ENCODE data around the gene GNL1.
"Not testable (repeated sequence)": the region's sequence is repeated elsewhere in the genome, so short reads cannot be mapped to it uniquely, and the experiment has no call there.

The GNL1 gene

GRCh38 chr6:30520522-30520921 lies 35.8 kb downstream of the GNL1 start:
- DNase-seq (ENCODE audit: insufficient read length) (no peak), FAIRE-seq (no peak)
- TF ChIP-seq TAF1 (IDR thresholded peaks at IDR 0.05; ENCODE audit: borderline replicate concordance, low read depth, low read length) (no peak), POLR2AphosphoS5 (IDR thresholded peaks at IDR 0.05; ENCODE audit: low read depth, low read length) (no peak)

DNA sequence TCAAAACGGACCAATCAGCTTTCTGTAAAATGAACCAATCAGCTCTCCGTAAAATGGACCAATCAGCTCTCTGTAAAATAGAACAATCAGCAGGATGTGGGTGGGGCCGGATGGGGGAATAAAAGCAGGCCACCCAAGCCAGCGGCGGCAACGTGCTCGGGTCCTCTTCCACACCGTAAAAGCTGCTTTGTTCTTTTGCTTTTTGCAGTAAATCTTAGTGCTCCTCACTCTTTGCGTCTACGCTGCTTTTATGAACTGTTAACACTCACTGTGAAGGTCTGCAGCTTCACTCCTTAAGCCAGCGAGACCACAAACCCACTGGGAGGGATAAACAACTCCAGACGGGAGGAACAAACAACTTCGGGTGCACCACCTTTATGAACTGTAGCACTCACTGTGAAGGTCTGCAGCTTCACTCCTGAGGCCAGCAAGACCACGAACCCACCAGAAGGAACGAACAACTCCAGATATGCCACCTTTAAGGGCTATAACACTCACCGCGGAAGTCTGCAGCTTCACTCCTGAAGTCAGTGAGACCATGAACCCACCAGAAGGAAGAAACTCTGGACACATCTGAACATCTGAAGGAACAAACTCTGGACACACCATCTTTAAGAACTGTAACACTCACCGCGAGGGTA lies 37.7 kb downstream of the GNL1 start:
- DNase-seq (ENCODE audit: insufficient read length); FAIRE-seq: not testable (repeated sequence)

DNA sequence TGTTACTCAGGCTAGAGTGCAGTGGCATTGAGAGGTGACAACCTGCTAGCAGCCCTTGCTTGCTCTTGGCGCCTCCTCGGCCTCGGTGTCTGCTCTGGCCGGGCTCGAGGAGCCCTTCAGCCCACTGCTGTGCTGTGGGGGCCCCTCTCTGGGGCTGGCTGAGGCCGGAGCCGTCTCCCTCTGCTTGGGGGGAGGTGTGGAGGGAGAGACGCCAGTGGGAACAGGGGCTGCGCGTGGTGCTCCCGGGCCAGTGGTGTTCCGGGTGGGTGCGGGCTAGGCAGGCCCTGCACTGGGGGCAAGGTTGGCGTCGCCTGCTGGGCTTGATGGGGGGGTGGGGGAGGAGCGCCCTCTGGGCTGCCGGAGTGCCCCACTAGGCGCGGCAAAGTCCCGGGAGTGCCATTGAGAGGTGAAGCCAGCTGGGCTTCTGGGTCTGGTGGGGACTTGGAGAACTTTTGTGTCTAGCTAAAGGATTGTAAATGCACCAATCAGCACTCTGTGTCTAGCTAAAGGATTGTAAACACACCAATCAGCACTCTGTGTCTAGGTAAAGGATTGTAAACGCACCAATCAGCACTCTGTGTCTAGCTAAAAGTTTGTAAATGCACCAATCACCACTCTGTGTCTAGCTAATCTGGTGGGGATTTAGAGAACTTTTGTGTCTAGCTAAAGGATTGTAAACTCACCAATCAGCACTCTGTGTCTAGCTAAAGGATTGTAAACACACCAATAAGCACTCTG lies 38.4 kb downstream of the GNL1 start:
- not testable (repeated sequence) for DNase-seq (ENCODE audit: insufficient read length); FAIRE-seq

- not testable (repeated sequence) for DNase-seq (ENCODE audit: insufficient read length); FAIRE-seq
These were observed 39.6 kb downstream of the GNL1 start for GRCh38 chr6:30516754-30517076.

DNA sequence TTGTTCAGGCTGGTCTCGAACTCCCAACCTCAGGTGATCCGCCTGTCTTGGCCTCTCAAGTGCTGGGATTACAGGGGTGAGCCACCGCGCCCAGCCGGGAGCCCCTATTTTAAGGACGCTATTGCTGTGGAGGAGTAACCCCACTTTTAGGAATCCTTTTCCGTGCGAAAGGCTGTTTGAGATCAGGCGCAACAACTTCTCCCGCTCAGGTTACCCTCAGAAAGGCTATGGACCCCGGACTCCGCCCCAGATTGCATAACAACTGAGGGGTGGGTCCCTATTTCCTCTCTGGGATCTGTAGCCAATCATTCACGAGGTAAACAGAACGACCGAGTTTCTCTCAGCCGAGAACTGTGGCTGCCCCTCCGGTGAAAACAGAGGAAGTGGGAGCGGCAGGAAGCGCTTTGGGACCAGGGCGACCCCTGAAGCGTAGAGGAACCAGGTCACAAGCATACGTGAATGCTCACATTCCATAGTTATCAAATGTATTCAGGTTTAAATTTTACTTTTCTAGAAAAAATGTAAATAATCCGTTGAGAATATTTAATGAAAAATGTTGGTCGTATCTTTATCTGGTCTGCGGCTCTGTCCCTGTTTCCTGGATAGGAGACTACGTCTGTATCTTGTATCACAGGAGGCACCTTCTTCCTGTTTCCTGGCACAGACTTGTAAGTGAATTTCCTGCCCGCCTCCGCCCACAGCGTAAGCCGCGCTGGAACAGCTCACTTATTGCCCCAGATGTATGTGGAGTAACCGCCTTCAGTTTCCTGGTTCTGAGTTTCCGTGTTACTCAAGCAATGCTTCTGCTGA lies 40.1 kb downstream of the GNL1 start:
- TF ChIP-seq TAF1 (IDR thresholded peaks at IDR 0.05; ENCODE audit: borderline replicate concordance, low read depth, low read length) = no peak
- peak; percentile 58 for TF ChIP-seq POLR2AphosphoS5 (IDR thresholded peaks at IDR 0.05; ENCODE audit: low read depth, low read length)
- TF ChIP-seq POLR2A (IDR thresholded peaks at IDR 0.05; ENCODE audit: low read depth, low read length) = no peak
- DNase-seq (ENCODE audit: insufficient read length) (no peak), FAIRE-seq (peak; percentile 90)

DNA sequence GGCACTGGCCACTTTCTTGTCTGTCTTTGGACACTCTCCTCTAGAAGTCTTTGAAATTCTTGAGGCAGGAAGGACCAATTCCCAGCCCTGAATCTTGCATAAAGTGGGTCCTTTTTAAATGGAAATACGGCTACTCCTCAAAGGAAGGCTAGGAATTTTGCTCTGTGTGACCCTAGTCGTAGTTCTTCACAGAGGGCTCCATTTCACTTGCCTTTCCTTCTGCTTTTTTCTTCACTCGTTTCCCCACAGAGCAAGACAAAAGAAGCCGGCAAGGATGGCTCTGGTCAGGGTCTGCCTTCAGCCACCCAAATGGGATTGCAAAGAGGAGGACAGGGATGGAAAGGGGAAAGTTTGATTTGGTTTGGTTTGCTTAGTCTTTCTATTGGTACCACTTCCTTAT lies 41.2 kb downstream of the GNL1 start:
- TF ChIP-seq POLR2AphosphoS5 (IDR thresholded peaks at IDR 0.05; ENCODE audit: low read depth, low read length) (no peak), TAF1 (IDR thresholded peaks at IDR 0.05; ENCODE audit: borderline replicate concordance, low read depth, low read length) (no peak), POLR2A (IDR thresholded peaks at IDR 0.05; ENCODE audit: low read depth, low read length) (no peak)
- FAIRE-seq (no peak), DNase-seq (ENCODE audit: insufficient read length) (no peak)

DNA sequence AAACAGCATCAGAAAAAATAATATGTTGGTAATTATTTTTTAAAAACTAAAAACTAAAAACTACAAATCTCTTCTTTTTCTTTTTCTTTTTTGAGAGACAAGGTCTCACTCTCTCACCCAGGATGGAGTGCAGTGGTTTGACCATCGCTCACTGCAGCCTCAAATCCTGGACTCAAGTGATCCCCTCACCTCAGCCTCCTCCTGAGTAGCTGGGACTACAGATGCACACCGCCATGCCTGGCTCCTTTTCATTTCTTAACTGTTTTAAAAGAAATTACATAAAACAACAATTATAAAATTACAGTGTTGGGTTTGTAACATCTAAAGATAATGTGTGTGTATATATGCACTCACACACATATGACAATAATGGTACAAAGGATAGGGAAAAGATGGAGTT lies 42.8 kb downstream of the GNL1 start:
- no peak for FAIRE-seq
- TF ChIP-seq POLR2AphosphoS5 (IDR thresholded peaks at IDR 0.05; ENCODE audit: low read depth, low read length) (no peak), TAF1 (IDR thresholded peaks at IDR 0.05; ENCODE audit: borderline replicate concordance, low read depth, low read length) (no peak), POLR2A (IDR thresholded peaks at IDR 0.05; ENCODE audit: low read depth, low read length) (no peak)
- DNase-seq (ENCODE audit: insufficient read length) = no peak

GRCh38 chr6:30511169-30511546 lies 45.1 kb downstream of the GNL1 start:
- DNase-seq (ENCODE audit: insufficient read length) (no peak), FAIRE-seq (no peak)
- TF ChIP-seq TAF1 (IDR thresholded peaks at IDR 0.05; ENCODE audit: borderline replicate concordance, low read depth, low read length) (no peak), POLR2A (IDR thresholded peaks at IDR 0.05; ENCODE audit: low read depth, low read length) (no peak), POLR2AphosphoS5 (IDR thresholded peaks at IDR 0.05; ENCODE audit: low read depth, low read length) (no peak)

DNA sequence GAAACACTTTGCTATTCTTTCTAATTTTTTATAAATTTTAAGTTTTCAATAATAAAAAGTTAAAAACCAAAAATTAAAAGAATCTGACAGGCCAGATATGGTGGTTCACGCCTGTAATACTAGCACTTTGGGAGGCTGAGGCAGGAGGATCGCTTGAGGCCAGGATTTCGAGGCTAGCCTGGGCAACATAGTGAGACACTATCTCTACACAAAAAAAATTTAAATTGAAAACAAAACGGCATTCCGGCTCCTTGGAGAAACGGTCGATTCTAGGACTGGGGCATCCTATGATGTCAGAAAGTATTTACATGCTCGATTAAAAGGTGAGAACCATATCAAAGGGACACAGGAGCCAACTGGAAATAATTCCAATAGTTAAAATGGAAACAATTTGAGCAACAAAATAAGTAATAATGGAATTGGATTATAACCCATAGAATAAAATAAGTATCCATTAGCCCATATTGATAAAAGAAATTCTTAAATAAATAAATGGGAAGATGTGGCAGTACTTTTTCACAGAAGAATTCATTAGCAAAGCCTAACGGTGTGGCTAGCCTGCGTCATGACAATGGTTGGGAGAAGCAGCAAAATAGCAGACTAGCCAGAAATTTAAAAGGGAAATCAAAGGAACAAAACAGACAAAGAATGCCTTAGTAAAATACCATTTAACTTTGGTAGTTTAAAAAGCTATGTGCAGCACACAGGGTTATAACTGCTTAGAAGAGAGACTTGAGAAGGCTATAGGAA lies 45.7 kb downstream of the GNL1 start:
- FAIRE-seq (no peak), DNase-seq (ENCODE audit: insufficient read length) (no peak)
- TF ChIP-seq POLR2AphosphoS5 (IDR thresholded peaks at IDR 0.05; ENCODE audit: low read depth, low read length) (no peak), POLR2A (IDR thresholded peaks at IDR 0.05; ENCODE audit: low read depth, low read length) (no peak)

DNA sequence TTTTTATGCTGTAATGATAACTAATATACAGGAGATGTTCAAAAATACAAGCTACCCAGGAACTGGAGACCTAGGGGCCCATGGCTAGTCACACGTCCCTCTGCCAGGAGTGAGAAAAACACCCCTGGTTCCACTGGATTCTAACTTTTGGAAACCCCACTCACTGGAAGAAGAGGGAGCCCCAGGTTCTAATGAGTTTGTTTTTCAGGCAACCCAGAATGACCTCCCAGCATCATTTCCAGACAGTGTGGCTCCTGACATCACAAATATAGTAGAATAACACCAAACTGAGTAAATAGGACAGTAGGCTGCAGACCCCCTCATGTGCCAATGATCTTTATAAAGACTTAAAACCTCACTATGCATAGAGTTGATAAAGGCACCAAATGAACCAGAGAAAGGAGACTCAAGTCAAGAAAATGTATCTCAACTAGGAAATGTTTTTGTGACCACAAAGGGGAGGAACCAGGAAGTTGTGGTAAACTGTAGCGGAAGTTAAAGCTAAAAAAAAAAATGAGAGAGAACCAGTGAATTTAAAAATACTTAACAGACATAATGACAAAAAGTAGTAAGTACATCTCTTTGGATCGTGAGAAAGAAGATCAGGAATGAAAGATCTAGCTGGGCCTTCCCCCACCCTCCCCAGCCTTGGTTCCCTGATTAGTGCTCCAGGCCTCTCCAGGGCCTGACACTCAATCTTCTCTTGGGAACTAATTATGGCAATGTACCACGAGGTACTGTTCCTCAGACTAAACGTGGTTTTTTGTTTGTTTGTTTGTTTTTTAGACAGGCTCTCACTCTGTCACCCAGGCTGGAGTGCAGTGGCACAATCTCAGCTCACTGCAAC lies 47.2 kb downstream of the GNL1 start:
- FAIRE-seq (no peak), DNase-seq (ENCODE audit: insufficient read length) (no peak)
- TF ChIP-seq TAF1 (IDR thresholded peaks at IDR 0.05; ENCODE audit: borderline replicate concordance, low read depth, low read length) = no peak; the same call in 1 of the 2 replicates
- TF ChIP-seq POLR2A (IDR thresholded peaks at IDR 0.05; ENCODE audit: low read depth, low read length) = no peak
- TF ChIP-seq POLR2AphosphoS5 (IDR thresholded peaks at IDR 0.05; ENCODE audit: low read depth, low read length) = no peak

All from GM12892 (cell line).